GM18526 (cell line): ENCODE results near the gene SORT1.

Experiments
- POLR2A ChIP-seq: IDR thresholded peaks from 3 replicates; pipeline ENCODE4 v1.6.1; 2011; ENCODE audit not compliant: insufficient read length; ENCODE audit errors: extremely low read depth

Gene SORT1

GRCh38 chr1:109300650-109301151, 97.0 kb downstream of the SORT1 start:
- no peak for TF ChIP-seq POLR2A

- no peak for TF ChIP-seq POLR2A
These were observed 98.0 kb downstream of the SORT1 start for GRCh38 chr1:109299558-109300343.

GRCh38 chr1:109298666-109299557, 98.8 kb downstream of the SORT1 start:
- TF ChIP-seq POLR2A = no peak

- TF ChIP-seq POLR2A = no peak
These were observed 100.9 kb downstream of the SORT1 start for GRCh38 chr1:109296782-109297181.

GRCh38 chr1:109295712-109296415, 101.9 kb downstream of the SORT1 start:
- no peak for TF ChIP-seq POLR2A

GRCh38 chr1:109294481-109294880, 103.2 kb downstream of the SORT1 start:
- no peak for TF ChIP-seq POLR2A

- TF ChIP-seq POLR2A = no peak
These were observed 104.7 kb downstream of the SORT1 start for GRCh38 chr1:109293026-109293425.

- TF ChIP-seq POLR2A = no peak
These were observed 105.4 kb downstream of the SORT1 start for GRCh38 chr1:109292364-109292763.

- no peak for TF ChIP-seq POLR2A
These were observed 106.7 kb downstream of the SORT1 start for GRCh38 chr1:109290998-109291397.

GRCh38 chr1:109290137-109290536, 107.6 kb downstream of the SORT1 start:
- no peak for TF ChIP-seq POLR2A

GRCh38 chr1:109283748-109284600, 113.7 kb downstream of the SORT1 start:
- TF ChIP-seq POLR2A = no peak

GRCh38 chr1:109282952-109283747, 114.6 kb downstream of the SORT1 start, which contains the start of gene PSRC1:
Gene PSRC1, minus strand, starts transcription at chr1:109283145.
- TF ChIP-seq POLR2A = peak; percentile 82

- TF ChIP-seq POLR2A = no peak
These were observed 115.2 kb downstream of the SORT1 start for GRCh38 chr1:109282497-109282951.
